WTC11 (cell line): Measurements from ENCODE around the gene KCTD1. TPM values are rescaled to one million over a fixed set of nuclear protein-coding genes. Genes with fewer than 3 reads are reported as not detected.

Experiments used
- ATAC-seq: fragments of 200-7000 bp; cut with Tn5 transposase; 2 replicates; pipeline ENCODE4 v1.10.0; 2021; ENCODE audit warnings: mild to moderate bottlenecking, moderate library complexity
- CTCF ChIA-PET: fragments of 300-600 bp; sonication (Branson Sonifier 250); formaldehyde crosslinking; loops from one replicate; lab custom pipeline; 2021; ENCODE audit warnings: antibody characterized with exemption; lab: Charles Lee
- POLR2A ChIA-PET: fragments of 350-600 bp; sonication (Branson Sonifier 250); formaldehyde crosslinking; loops from one replicate; lab custom pipeline; 2021; ENCODE audit warnings: antibody characterized with exemption; lab: Charles Lee
- DNase-seq: peaks from one replicate; pipeline ENCODE4 v3.0.0; 2021; ENCODE audit warnings: low spot score
- H3K27ac Mint-ChIP-seq: 2 replicates; pipeline ENCODE4 v1.8.0; 2021; ENCODE audit warnings: mixed read lengths
- H3K27me3 Mint-ChIP-seq: 2 replicates; pipeline ENCODE4 v1.8.0; 2021; ENCODE audit warnings: low read depth, mild to moderate bottlenecking, moderate library complexity, mixed read lengths
- H3K36me3 Mint-ChIP-seq: 2 replicates; pipeline ENCODE4 v1.8.0; 2021; ENCODE audit warnings: mixed read lengths
- H3K4me1 Mint-ChIP-seq: 2 replicates; pipeline ENCODE4 v1.8.0; 2022; ENCODE audit warnings: mixed read lengths
- H3K4me3 Mint-ChIP-seq: 2 replicates; pipeline ENCODE4 v1.8.0; 2021; ENCODE audit warnings: mild to moderate bottlenecking, moderate library complexity, mixed read lengths
- H3K9me3 Mint-ChIP-seq: 2 replicates; pipeline ENCODE4 v1.8.0; 2021; ENCODE audit warnings: mixed read lengths
- AFF4 ChIP-seq: sonication (generic); formaldehyde crosslinking; IDR thresholded peaks from 2 replicates; pipeline ENCODE4 v1.8.1; 2023; ENCODE audit warnings: mild to moderate bottlenecking, missing genetic modification reagents, borderline replicate concordance
- AR ChIP-seq: fragments of 250-450 bp; sonication (Bioruptor Pico); IDR thresholded peaks from 2 replicates; pipeline ENCODE4 v1.9.0; 2021; ENCODE audit warnings: mild to moderate bottlenecking
- E2F1 ChIP-seq: sonication (generic); formaldehyde crosslinking; IDR thresholded peaks from 2 replicates; pipeline ENCODE4 v1.8.0; 2022; ENCODE audit warnings: mild to moderate bottlenecking, missing genetic modification reagents
- ESRRA ChIP-seq: sonication (generic); formaldehyde crosslinking; IDR thresholded peaks from 2 replicates; pipeline ENCODE4 v1.8.1; 2022; ENCODE audit warnings: mild to moderate bottlenecking, missing genetic modification reagents, borderline replicate concordance
- FOXJ3 ChIP-seq: sonication (generic); formaldehyde crosslinking; IDR thresholded peaks from 2 replicates; pipeline ENCODE4 v1.9.0; 2021; ENCODE audit warnings: missing genetic modification reagents, mild to moderate bottlenecking, borderline replicate concordance
- NFE2L1 ChIP-seq: sonication (generic); formaldehyde crosslinking; IDR thresholded peaks from 2 replicates; pipeline ENCODE4 v1.8.1; 2023; ENCODE audit warnings: missing genetic modification reagents
- NR1H2 ChIP-seq: sonication (generic); formaldehyde crosslinking; IDR thresholded peaks from 2 replicates; pipeline ENCODE4 v1.9.0; 2021; ENCODE audit warnings: mild to moderate bottlenecking, moderate library complexity, missing genetic modification reagents
- PREB ChIP-seq: sonication (generic); formaldehyde crosslinking; IDR thresholded peaks from 2 replicates; pipeline ENCODE4 v1.8.1; 2022; ENCODE audit warnings: mild to moderate bottlenecking, missing genetic modification reagents, moderate library complexity, borderline replicate concordance
- SOX15 ChIP-seq: fragments of 250-450 bp; sonication (Bioruptor Pico); IDR thresholded peaks from 2 replicates; pipeline ENCODE4 v1.9.0; 2021; ENCODE audit warnings: mild to moderate bottlenecking
- ZBTB21 ChIP-seq: sonication (generic); formaldehyde crosslinking; IDR thresholded peaks from 2 replicates; pipeline ENCODE4 v1.8.1; 2023; ENCODE audit warnings: mild to moderate bottlenecking, missing genetic modification reagents, borderline replicate concordance
- ZNF138 ChIP-seq: sonication (generic); formaldehyde crosslinking; conservative IDR thresholded peaks from 2 replicates; pipeline ENCODE4 v1.8.1; 2022; ENCODE audit warnings: mild to moderate bottlenecking, moderate library complexity, missing genetic modification reagents
- ZNF416 ChIP-seq: fragments of 250-450 bp; sonication (Bioruptor Pico); IDR thresholded peaks from 2 replicates; pipeline ENCODE4 v1.9.0; 2021; ENCODE audit warnings: mild to moderate bottlenecking, inconsistent platforms
- ZNF423 ChIP-seq: fragments of 250-450 bp; sonication (Bioruptor Pico); IDR thresholded peaks from 2 replicates; pipeline ENCODE4 v2.1.2; 2022; ENCODE audit warnings: mild to moderate bottlenecking, moderate library complexity
- ZNF512 ChIP-seq: sonication (generic); formaldehyde crosslinking; IDR thresholded peaks from 2 replicates; pipeline ENCODE4 v1.8.1; 2022; ENCODE audit warnings: missing genetic modification reagents, borderline replicate concordance
- ZNF671 ChIP-seq: fragments of 250-450 bp; sonication (Bioruptor Pico); IDR thresholded peaks from 2 replicates; pipeline ENCODE4 v1.8.0; 2021; ENCODE audit warnings: mild to moderate bottlenecking
- total RNA-seq: library from RNA; stranded (reverse); gene quantifications from 3 replicates; pipeline ENCODE4 v1.2.3, GENCODE V29; 2021
- TF ChIP-seq, protein P1 (sequence below): sonication (generic); formaldehyde crosslinking; conservative IDR thresholded peaks from 2 replicates; pipeline ENCODE4 v1.8.1; 2023; ENCODE audit warnings: mild to moderate bottlenecking, low read depth, missing genetic modification reagents, moderate library complexity
- TF ChIP-seq, protein P2 (sequence below): sonication (generic); formaldehyde crosslinking; IDR thresholded peaks from 2 replicates; pipeline ENCODE4 v1.8.1; 2023; ENCODE audit warnings: mild to moderate bottlenecking, missing genetic modification reagents, moderate library complexity
- TF ChIP-seq, protein P3 (sequence below): sonication (generic); formaldehyde crosslinking; IDR thresholded peaks from 2 replicates; pipeline ENCODE4 v1.8.1; 2023; ENCODE audit warnings: mild to moderate bottlenecking, moderate library complexity, missing genetic modification reagents

KCTD1 gene
- total RNA-seq, 1 experiment from 2014 or later: 23.3 TPM

DNA sequence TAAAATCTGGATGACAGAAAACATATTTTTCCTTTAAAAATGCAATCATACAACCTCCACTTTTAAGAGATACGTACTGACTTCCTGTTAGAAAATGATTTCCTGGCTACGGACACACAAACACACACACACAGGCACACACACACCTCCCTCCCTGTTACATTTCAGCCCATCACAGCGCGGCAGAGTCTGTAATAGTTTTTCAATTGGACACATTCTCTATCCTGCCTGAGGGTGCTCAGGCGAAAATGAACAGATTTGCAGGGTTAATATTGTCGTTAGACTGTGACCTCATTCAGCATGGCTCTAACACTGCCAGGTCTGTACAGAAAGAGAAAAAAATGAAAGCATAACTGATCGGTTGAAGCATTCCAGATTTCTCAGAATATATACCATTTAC, 45.0 kb downstream of the KCTD1 start (continued):
- TF ChIP-seq AFF4 (CRISPR knock-in tag) (no peak), ZBTB21 (CRISPR knock-in tag) (no peak), ZNF671 (CRISPR knock-in tag) (no peak), NR1H2 (no peak), ZNF423 (CRISPR knock-in tag) (no peak)
- TF ChIP-seq, protein P1, sequence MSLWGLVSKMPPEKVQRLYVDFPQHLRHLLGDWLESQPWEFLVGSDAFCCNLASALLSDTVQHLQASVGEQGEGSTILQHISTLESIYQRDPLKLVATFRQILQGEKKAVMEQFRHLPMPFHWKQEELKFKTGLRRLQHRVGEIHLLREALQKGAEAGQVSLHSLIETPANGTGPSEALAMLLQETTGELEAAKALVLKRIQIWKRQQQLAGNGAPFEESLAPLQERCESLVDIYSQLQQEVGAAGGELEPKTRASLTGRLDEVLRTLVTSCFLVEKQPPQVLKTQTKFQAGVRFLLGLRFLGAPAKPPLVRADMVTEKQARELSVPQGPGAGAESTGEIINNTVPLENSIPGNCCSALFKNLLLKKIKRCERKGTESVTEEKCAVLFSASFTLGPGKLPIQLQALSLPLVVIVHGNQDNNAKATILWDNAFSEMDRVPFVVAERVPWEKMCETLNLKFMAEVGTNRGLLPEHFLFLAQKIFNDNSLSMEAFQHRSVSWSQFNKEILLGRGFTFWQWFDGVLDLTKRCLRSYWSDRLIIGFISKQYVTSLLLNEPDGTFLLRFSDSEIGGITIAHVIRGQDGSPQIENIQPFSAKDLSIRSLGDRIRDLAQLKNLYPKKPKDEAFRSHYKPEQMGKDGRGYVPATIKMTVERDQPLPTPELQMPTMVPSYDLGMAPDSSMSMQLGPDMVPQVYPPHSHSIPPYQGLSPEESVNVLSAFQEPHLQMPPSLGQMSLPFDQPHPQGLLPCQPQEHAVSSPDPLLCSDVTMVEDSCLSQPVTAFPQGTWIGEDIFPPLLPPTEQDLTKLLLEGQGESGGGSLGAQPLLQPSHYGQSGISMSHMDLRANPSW: no peak

DNA sequence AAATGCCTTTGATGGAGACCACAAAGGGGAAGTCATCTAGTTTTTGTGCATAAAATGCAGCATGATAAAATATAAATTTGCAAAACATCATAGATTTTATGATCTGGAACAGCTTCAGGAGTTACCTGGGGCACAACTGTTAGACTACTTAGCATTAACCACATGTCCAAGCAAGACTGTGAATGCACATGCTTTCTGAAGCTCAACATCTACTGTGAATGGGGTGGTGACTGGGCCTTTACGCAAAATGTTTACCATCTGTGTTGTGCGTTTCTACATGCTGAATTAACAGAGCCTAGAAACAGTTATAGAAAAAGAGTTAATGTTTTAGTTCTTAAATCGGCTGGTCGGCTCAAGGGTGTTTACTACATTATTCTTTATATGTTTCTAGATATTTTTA, 45.5 kb downstream of the KCTD1 start:
- ChIA-PET POLR2A (no interaction called here), CTCF (no interaction called here)
- Mint-ChIP-seq H3K36me3 (no peaks in the 10 kb centered on the region), H3K4me1 (peaks cover 3% of the 10 kb centered on the region; the same call in 1 of the 2 replicates), H3K27me3 (no peaks in the 10 kb centered on the region), H3K4me3 (no peak overlapping the region), H3K9me3 (peaks cover 4% of the 10 kb centered on the region; the same call in 1 of the 2 replicates), H3K27ac (no peak overlapping the region)
- DNase-seq: no peak
- TF ChIP-seq, protein P2, sequence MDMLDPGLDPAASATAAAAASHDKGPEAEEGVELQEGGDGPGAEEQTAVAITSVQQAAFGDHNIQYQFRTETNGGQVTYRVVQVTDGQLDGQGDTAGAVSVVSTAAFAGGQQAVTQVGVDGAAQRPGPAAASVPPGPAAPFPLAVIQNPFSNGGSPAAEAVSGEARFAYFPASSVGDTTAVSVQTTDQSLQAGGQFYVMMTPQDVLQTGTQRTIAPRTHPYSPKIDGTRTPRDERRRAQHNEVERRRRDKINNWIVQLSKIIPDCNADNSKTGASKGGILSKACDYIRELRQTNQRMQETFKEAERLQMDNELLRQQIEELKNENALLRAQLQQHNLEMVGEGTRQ (CRISPR knock-in tag): no peak
- no peak for TF ChIP-seq ZNF416 (CRISPR knock-in tag)
- no peak for TF ChIP-seq E2F1
- no peak for TF ChIP-seq FOXJ3
- TF ChIP-seq PREB (CRISPR knock-in tag): no peak
- no peak for TF ChIP-seq SOX15 (CRISPR knock-in tag)
- no peak for TF ChIP-seq NFE2L1 (CRISPR knock-in tag)
- ATAC-seq: no peak

DNA sequence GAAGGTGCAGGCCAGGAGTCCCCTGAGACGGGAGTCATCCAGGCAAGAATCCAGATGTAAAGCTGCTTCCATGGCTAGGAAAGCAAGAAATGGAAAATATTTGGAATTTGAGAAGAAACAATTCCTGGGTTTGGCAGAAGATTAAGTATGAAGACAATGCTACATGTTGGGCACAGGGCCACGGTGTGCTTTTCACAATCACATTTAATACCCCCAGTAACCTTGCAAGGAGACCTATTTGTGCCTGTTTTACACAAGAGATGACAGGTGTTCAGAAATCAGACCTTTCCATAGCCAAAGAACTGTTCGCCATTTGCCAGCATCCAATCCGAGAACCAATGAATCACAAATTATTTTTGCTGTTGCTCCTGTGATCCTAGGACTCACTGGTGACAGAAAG, 50.5 kb downstream of the KCTD1 start:
- Mint-ChIP-seq H3K36me3 (0 out of 2 replicates have a peak, but pooled peaks cover 2% of the 10 kb centered on the region), H3K27me3 (no peaks in the 10 kb centered on the region), H3K27ac (no peak overlapping the region), H3K4me3 (no peak overlapping the region), H3K9me3 (no peaks in the 10 kb centered on the region), H3K4me1 (peaks cover 4% of the 10 kb centered on the region; the same call in 1 of the 2 replicates)
- DNase-seq (no peak), ATAC-seq (no peak)
- CTCF ChIA-PET: no interaction called here
- POLR2A ChIA-PET: no interaction called here
- TF ChIP-seq AR (CRISPR knock-in tag): no peak
- no peak for TF ChIP-seq NFE2L1 (CRISPR knock-in tag)
- no peak for TF ChIP-seq ZNF138 (CRISPR knock-in tag)
- TF ChIP-seq, protein P3, sequence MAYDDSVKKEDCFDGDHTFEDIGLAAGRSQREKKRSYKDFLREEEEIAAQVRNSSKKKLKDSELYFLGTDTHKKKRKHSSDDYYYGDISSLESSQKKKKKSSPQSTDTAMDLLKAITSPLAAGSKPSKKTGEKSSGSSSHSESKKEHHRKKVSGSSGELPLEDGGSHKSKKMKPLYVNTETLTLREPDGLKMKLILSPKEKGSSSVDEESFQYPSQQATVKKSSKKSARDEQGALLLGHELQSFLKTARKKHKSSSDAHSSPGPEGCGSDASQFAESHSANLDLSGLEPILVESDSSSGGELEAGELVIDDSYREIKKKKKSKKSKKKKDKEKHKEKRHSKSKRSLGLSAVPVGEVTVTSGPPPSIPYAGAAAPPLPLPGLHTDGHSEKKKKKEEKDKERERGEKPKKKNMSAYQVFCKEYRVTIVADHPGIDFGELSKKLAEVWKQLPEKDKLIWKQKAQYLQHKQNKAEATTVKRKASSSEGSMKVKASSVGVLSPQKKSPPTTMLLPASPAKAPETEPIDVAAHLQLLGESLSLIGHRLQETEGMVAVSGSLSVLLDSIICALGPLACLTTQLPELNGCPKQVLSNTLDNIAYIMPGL: no peak
- TF ChIP-seq ESRRA (CRISPR knock-in tag): no peak
- TF ChIP-seq ZNF512 (CRISPR knock-in tag): no peak
